ENCODE results near the gene MYH9.

MYH9 gene

DNA sequence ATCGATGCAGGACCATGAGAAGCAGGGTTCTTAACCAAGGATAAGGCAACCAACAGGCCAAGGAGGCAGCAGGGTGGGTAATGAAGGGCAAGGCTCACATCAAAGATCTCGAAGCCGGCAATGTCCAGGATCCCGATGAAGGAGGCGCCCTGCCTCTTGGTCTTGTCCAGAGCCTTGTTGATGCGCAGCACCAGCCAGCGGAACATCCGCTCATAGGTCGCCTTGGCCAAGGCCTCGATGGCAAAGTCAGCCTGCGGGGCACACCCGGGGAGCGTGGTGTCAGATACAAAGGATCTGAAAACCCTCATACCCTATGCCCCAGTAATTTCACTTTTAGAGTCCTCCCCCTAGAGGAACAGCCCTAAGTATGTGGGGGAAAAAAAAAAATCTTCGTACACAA is 71.3 kb downstream of the MYH9 start:
- DNase-seq (ENCODE audit: low read depth in 2 of 2), result no peak

GRCh38 chr22:36315325-36315724 is 72.4 kb downstream of the MYH9 start:
- no peak for DNase-seq (ENCODE audit: low read depth in 2 of 2)

DNA sequence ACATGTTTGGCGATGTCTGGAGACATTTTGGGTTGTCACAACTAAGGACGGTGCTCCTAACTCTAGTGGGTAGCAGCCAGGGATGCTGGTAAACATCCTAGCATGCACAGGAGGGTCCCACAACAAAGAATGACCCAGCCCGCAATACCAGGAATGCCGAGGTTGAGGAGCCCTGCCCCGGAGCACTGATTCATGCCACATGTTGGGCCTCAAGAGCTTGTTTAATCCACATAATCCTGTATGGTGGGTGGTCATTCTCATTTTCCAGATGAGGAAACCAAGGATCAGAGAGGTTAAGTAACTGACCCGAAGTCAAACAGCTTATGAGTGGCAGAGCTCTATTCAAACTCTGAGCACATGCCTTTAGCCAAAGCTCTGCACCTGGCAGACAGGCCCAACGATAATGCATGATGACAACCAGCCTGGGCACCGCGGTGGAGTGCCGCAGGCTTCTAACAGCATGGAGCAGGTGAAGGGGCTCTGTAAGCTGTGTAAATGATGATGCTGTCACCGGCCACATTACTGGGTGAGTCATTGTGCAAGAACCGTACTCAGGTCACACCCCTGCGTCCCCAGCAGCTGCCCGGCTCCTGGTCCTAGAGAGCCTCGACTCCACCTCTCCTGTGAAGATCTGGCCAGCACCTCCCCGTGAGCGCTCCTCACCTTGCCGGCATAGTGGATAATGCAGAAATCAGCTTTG is 76.2 kb downstream of the MYH9 start:
- no peak for DNase-seq (ENCODE audit: low read depth in 2 of 2)

- DNase-seq (ENCODE audit: low read depth in 2 of 2), result no peak
Measured at GRCh38 chr22:36308880-36309279, 78.9 kb downstream of the MYH9 start.

DNA sequence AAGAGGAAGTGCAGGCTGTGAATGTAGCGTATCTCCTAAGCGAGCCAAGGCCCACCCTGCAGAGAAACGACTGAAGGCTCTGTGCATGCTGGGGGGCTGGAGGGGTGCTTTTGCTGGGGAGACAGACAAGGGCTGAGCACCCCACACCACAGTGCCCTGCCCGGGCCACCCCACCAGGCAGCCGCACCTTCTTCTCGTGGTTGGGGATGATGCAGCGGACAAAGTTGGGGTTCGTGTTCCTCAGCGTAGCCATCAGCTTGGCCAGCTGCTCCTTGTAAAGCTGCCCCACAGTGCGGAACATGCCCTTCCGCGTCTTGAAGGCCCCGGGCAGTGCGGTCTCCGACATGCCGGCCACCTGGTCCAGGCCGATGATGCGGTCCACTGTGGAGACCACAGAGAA is 81.5 kb downstream of the MYH9 start:
- DNase-seq (ENCODE audit: low read depth in 2 of 2), result no peak

GRCh38 chr22:36305813-36306212 is 82.0 kb downstream of the MYH9 start:
- no peak for DNase-seq (ENCODE audit: low read depth in 2 of 2)

GRCh38 chr22:36304429-36304828 is 83.3 kb downstream of the MYH9 start:
- DNase-seq (ENCODE audit: low read depth in 2 of 2), result no peak

DNA sequence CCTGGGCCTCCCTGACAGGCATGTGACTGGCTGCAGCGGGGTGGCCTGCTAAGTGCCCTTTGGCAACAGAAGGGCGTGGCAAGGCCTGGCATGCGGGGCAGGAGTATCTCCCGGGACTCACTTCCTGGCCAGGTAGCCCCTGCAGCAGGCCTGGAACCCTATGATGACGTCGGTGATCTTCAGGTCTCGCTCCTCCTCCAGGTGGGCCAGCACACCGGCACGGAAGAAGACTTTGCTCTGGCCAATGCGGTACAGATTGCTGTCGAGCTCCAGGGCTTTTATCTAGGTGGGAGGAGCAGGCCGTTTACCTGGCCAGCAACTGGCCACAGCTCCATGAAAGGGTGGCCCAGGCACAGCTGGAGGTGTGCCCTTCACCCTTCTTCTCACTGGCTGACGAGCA is 83.9 kb downstream of the MYH9 start:
- DNase-seq (ENCODE audit: low read depth in 2 of 2), result no peak

DNA sequence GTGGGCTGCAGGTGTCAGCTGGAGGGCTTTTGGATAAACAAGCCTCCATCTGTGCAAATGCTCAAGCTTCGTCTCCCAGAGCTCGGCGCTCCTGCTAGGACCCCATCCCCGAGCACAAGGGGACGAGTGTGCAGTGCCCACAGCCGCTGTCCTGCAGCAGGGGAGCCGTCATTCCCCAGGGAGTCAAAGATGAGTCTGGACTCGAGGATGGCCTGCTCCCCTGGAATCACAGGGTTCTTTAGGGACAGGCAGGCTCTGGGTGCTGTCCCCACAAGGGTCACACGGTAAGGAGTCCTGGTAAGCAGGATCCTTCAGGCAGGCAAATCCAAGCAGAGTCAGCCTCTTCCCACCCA is 84.7 kb downstream of the MYH9 start:
- no peak for DNase-seq (ENCODE audit: low read depth in 2 of 2)

DNA sequence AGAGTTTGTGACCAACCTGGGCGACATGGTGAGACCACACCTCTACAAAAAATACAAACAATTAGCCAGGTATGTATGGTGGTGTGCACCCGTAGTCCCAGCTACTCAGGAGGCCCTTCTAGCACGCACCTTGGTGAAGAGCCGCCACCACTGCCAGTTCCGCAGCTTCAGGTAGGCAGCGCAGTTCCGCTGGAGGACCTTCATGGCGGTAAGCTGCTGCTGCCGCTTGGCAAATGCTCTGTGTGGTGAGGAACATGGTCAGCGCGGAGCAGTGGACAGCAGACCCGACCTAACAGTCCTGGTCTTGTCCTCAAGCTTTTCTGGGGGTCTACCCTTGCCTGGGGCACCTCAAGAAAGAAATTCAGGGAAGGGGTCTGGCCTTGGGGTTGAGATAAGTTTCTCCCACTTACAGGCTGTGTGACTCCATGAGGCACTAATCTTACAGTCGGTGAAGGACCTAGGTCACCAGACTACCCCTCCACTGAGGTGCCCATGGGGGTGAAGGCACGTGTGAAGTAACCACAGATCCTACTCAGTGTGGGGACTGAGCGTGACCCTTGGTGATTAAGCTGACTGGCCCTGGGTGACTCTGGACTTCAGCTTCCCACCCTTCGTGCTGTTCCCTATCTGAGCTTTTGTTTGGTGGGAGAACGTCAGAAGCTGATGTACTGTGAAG is 85.2 kb downstream of the MYH9 start:
- DNase-seq (ENCODE audit: low read depth in 2 of 2), result no peak

DNA sequence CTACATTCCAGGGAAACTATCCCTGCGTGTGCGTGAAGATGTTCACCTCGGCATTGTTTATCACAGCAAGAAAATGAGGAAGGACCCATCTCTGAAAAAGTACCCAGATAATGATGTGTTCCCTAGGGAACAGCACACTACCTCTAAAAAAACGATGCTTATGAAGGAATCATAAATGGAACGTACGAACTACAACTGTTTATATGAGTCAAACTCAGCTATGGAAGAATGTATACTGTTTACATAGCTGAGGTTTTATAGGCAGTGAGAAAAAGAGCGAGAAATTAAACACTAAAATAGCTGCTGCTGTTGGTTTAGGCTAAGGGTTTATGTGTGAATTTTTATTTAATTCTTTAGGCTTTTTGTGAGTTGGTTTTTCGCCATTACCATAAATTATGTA is 85.9 kb downstream of the MYH9 start:
- no peak for DNase-seq (ENCODE audit: low read depth in 2 of 2)

DNA sequence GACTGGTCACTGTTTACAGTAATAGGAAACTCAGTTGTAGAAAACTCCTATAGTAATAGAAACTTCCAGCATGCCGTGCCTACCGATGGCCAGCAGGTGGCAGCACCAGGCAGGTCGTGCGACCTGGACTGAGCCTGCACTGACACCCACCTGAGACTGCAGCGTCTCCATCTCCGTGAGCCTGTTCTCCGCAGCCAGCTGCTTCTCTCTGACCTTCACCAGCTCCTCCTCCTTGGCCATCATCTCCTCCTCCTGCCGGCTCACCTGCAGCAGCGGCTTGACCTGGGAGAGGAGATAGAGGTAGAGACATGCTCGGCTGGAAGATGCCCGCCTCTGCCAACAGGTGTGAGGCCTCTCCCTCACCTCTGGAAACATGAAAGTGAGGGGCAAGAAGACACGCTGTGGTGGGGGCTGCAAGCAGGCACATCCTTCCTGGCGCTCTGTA is 86.4 kb downstream of the MYH9 start:
- peak; percentile 72 to 74 for DNase-seq (ENCODE audit: low read depth in 2 of 2)

GRCh38 chr22:36300396-36301212 is 87.2 kb downstream of the MYH9 start:
- no peak for DNase-seq (ENCODE audit: low read depth in 2 of 2)

DNA sequence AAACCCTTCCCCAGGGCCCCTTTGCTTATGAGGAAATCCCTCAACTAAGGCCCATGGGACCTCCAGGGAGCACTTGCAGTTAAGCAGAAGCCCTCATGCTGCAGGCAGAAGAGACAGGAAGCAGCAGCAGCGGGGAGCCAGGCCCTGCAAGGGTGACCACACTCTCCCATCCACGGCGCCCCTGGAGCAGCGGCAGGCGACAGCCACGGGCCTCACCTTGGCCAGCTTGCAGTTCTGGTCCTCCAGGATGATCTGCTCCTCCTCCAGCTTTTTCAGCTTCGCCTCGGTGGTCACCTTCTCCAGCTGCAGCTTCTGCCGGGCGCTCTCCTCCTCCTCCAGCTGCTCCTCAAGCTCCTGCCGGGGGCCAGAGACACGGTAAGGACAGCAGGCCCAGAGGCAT is 87.9 kb downstream of the MYH9 start:
- no peak for DNase-seq (ENCODE audit: low read depth in 2 of 2)

DNA sequence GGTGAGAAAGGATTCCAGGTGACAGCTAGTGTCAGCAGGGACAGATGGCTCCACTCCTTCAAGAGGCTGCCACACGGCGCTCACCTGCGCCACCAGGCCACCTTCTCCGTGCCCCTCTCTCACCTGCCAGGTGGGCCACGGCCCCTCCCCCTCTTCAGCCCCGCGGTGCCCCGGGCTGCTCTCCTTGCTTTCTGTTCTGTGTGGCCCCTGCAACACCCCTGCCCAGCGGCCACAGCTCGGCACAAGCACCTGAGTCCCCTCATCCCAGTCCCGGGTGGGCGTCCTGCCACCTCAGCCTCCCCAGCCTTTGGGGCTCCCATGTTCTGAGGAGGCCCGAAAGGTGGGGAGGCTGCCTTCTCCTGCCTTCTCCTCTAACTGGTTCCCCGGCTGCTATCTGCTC is 88.5 kb downstream of the MYH9 start:
- no peak for DNase-seq (ENCODE audit: low read depth in 2 of 2)

DNA sequence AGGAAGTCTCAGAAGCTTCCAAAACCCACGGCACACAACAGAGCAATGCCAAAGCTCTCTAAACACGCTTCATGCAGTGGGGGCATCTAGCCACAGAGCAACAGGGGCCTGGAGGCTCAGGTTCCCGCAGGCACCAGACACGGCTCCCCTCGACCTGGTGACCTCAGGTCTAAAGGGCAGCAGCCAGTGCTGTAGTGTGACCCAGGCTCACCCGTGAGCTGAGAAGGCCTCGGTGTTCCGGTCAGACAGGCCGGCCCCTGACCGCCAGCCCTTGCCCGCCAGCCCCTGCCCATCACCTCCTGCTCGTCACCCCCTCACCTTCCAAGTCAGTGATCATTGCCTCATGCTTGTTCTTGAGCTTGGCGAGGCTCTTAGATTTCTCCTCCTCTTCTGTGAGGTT is 89.2 kb downstream of the MYH9 start:
- no peak for DNase-seq (ENCODE audit: low read depth in 2 of 2)

GRCh38 chr22:36298118-36298517 is 89.6 kb downstream of the MYH9 start:
- no peak for DNase-seq (ENCODE audit: low read depth in 2 of 2)

DNA sequence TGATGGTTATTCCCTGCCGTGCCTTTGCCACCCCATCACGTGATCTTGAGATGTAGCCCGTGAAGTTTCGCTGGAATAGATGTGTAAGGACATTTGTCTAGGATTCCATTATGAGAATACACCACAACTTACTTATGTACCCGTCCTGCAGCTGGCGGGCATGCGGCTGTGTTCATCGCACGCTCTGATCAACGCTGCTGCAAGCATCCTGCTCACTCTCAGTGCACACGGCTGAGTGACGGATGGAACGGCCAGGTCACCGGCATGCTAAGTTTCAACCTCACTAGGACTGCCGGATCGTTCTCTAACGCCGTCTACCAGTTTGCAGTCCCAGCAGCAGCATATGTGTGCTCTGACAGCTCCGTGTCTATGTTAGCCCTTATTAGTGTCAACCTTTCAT is 90.2 kb downstream of the MYH9 start:
- no peak for DNase-seq (ENCODE audit: low read depth in 2 of 2)

DNA sequence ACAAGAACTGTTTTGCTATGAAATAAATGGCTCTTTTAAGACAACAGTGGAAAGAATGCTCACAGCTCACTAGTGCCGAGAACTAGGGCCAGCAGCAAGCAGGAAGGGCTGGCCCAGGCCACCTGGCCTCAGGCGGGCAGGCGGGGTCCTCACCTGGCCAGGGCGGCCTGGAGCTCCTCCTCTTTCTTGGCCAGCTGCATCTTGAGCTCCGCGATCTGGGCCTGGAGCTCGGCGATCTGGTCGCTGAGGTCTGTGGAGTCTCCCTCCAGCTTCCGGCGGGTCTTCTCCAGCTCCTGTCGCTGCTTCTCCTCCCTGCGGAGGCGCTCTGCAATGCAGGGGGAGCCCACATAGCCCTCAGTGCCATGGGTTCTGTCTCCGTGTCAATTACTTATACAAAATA is 91.1 kb downstream of the MYH9 start:
- DNase-seq (ENCODE audit: low read depth in 2 of 2), result no peak

GRCh38 chr22:36295247-36295646 is 92.5 kb downstream of the MYH9 start:
- DNase-seq (ENCODE audit: low read depth in 2 of 2), result no peak

DNA sequence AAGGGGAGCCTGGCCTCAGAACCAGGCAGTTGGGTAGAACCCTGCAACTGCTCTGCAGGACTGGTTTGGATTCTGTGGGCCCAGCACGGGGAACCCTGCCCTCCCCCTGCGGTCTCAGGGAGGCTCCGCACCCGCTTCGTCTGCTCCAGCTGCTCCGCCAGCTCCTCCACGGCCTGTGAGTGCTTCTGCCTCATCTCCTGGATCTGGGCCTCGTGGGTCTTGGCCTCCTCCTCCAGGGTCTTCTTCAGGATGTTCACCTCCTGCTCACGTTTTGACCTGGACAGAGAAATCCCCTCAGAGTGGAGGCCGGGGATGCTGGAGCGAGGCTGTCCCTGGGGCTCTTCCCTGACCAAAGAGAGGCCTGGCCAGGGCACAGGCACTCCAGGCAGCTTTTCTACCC is 93.0 kb downstream of the MYH9 start:
- no peak for DNase-seq (ENCODE audit: low read depth in 2 of 2)

- DNase-seq (ENCODE audit: low read depth in 2 of 2), result no peak
Measured at GRCh38 chr22:36294293-36294620, 93.5 kb downstream of the MYH9 start.

Data from stimulated activated CD8-positive, alpha-beta memory T cell treated with anti-CD3 and anti-CD28 coated beads, Interleukin-7, amount 100 ng/mL, for 1 hour (primary cell).